Omental fat pad (tissue), 4 donors: ENCODE measurements around the gene RAB5IF. TPM values are rescaled to one million over a fixed set of nuclear protein-coding genes. Genes with fewer than 3 reads are reported as not detected.

Experiments
- ATAC-seq: fragments of 150-250 bp; one replicate; pipeline ENCODE4 v1.9.1; 2016; ENCODE audit warnings: mild to moderate bottlenecking, moderate library complexity; ENCODE audit not compliant: low FRiP score
- DNase-seq: peaks from one replicate; pipeline ENCODE4 v3.0.0-alpha.2; 2019; ENCODE audit warnings: low spot score
- total RNA-seq, 4 donors: library from RNA; depleted of rRNA; stranded (reverse); fragments of >200 nt; gene quantifications; one replicate each; pipeline ENCODE4 v1.1.0, GENCODE V29; 2016
- TF ChIP-seq, protein P1 (sequence below), 3 donors: fragments of 450-650 bp; IDR thresholded peaks; one replicate each; pipeline ENCODE4 v1.5.1; 2016 to 2017; ENCODE audit warnings: antibody characterized with exemption in 3 of 3, mild to moderate bottlenecking in 3 of 3, moderate library complexity in 2 of 3

RAB5IF gene
- total RNA-seq, 4 donors from 2014 or later: 66.8 to 117 (median 89.1) TPM

DNA sequence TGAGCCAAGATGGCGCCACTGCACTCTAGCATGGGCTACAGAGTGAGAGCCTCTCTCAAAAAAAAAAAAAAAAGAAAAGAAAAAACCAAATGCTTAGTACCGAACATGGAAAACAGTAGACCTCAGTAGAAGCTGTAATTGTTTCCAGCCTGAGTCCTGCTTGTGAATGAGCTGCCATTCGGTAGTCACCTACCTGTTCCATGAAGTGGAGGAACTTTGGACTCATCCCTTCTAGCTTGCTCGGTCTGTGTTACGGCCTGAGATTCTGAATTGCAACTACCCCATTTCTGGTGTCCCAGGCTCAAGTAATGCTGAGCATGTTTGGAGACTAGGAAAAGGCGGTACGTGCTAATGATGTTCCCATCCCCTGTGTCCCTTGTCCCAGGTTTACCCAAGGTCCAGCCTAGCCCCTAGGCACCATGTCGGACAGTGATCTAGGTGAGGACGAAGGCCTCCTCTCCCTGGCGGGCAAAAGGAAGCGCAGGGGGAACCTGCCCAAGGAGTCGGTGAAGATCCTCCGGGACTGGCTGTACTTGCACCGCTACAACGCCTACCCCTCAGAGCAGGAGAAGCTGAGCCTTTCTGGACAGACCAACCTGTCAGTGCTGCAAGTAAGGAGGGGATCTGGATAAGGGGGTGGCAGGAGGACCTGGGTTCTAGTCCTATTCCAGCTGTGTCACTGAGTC is 27.1 kb upstream of the RAB5IF start:
- TF ChIP-seq, protein P1, sequence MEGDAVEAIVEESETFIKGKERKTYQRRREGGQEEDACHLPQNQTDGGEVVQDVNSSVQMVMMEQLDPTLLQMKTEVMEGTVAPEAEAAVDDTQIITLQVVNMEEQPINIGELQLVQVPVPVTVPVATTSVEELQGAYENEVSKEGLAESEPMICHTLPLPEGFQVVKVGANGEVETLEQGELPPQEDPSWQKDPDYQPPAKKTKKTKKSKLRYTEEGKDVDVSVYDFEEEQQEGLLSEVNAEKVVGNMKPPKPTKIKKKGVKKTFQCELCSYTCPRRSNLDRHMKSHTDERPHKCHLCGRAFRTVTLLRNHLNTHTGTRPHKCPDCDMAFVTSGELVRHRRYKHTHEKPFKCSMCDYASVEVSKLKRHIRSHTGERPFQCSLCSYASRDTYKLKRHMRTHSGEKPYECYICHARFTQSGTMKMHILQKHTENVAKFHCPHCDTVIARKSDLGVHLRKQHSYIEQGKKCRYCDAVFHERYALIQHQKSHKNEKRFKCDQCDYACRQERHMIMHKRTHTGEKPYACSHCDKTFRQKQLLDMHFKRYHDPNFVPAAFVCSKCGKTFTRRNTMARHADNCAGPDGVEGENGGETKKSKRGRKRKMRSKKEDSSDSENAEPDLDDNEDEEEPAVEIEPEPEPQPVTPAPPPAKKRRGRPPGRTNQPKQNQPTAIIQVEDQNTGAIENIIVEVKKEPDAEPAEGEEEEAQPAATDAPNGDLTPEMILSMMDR (IDR thresholded peaks at IDR 0.05): no peak
- DNase-seq (no peak), ATAC-seq (no peak)

DNA sequence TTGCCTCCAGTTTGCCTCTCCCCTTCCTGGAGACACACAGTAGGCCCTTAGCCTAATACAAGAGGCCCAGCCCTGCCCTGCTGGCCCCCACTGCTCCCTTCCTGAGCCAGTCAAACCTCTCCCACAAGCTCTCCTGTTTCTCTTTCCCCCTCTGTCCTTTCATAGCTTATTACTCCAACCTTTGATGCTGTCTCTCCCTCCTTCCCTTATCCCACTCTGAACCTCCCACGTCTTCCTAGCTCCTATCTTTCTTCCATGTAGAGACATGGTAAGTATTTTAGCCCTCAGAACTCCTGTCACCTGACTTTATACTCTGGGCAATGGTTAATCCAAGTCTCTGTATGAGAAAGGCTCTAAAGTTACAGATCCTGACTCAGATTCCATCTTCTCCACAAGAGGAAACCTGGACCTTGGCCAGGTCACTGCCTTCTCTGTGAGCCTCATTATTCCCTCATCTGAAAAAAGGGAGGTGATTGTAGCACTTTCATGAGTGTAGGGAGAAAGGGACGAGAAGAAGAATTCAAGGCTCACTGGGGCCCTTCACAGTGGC is 25.5 kb upstream of the RAB5IF start:
- ATAC-seq (no peak), DNase-seq (no peak)
- TF ChIP-seq, protein P1 (IDR thresholded peaks at IDR 0.05): no peak

DNA sequence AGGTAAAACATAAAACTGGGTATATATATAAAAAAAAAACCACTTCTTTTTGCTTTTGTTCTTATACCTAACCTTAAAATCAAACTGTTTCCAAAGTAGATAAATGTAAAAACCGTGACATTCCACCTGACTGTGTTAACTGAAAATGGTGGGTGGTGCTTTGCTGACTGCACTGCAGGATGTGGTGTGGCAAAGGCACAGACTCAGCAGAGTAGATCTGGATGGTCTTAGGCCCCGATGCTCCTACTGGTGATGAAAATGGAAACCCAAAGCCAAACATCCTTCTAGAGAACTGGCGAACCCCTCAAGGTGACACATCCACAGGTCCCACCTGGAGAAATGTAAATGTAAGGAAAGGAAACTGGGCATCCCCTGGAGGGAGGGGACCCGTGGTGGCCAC is 23.3 kb upstream of the RAB5IF start:
- TF ChIP-seq, protein P1 (IDR thresholded peaks at IDR 0.05): no peak
- no peak for ATAC-seq
- no peak for DNase-seq

DNA sequence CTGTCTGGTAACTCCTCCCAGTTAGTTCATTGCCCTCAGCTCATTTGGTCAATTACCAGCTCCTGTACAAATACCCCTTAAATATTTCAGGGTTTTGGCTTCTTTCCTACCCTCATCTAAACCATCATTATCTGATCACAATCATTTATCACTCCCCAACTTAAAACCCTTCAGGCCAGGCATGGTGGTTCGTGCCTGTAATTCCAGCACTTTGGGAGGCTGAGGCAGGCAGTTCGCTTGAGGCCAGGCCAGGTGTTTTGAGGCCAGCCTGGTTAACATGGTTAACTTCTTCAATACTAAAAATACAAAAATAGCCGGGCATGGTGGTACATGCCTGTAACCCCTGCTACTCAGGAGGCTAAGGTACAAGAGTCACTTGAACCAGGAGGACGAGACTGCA is 22.8 kb upstream of the RAB5IF start:
- no peak for DNase-seq
- ATAC-seq: no peak
- TF ChIP-seq, protein P1 (IDR thresholded peaks at IDR 0.05): no peak

DNA sequence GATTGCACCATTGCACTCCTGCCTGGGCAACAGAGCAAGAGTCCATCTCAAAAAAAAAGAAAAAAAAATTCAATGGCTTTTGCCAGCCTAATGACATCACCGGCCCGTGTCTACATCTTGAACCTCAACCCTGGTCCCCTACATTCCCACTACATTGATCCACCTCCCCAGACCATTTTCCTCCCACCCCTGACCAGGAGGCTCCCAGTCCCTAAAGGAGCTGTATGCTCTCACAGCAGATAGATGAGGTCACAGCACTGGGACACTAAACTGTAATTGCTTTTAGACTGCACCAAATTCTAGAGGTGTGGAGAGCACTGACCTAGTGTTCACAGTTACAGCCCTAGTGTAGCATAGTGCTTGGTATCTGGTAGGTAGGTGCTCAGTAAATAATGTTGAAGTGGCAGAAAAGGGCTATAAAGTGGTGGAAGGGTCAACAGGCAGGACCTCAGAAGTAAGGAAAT is 21.5 kb upstream of the RAB5IF start:
- DNase-seq (no peak), ATAC-seq (no peak)
- TF ChIP-seq, protein P1 (IDR thresholded peaks at IDR 0.05): no peak

DNA sequence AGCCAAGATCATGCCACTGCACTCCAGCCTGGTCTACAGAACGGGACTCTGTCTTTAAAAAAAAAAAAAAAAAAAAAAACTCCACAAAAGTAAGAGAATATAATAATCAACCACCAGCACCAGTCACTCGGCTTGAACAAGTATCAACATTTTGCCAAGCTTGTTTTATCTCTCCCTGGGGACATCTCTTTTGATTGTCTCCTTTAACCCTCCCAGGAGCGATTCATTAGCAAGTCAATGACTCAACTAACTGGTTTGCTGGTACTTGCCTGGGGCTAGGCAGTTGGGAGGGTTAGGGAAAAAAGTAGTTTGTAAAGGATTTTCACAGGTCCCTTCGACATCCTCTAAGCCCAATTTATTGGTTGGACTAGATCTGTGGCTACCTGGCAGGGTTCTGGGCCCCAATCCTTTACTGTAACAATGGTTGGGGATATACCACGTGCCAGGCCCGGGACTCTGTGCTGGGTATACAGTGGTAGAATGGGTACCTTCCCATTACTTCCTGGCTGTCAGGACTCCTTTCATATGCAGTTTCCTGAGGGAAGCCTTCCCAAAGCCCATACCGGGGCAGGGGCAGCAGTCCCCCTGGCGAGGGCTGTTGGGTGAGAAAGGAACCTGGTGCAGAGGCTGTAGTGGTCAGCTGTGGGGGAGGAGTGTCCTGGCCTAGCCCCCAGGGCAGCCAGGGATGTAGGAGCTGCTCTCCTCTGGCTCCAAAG is 20.0 kb upstream of the RAB5IF start:
- TF ChIP-seq, protein P1 (IDR thresholded peaks at IDR 0.05): no peak
- no peak for ATAC-seq
- no peak for DNase-seq
